HCT116 (cell line): ENCODE results near the gene OR2A7. TPM values are rescaled to one million over a fixed set of nuclear protein-coding genes. Genes with fewer than 3 reads are reported as not detected.
"Not testable (repeated sequence)": the region's sequence is repeated elsewhere in the genome, so short reads cannot be mapped to it uniquely, and the experiment has no call there.

ENCODE experiments used
- ATAC-seq: fragments of 200-7000 bp; cut with Tn5 transposase; 2 replicates; pipeline ENCODE4 v1.9.1; 2020; ENCODE audit warnings: mild to moderate bottlenecking, moderate library complexity
- BruUV-seq: library from RNA; stranded (reverse); fragments of 400-500 nt; replicated peaks from 2 replicates; lab custom pipeline; 2021; lab: Mats Ljungman, UMichigan
- CTCF ChIA-PET: fragments of 300-600 bp; sonication (Branson Sonifier 250); formaldehyde crosslinking; loops from one replicate; lab custom pipeline; 2021; ENCODE audit warnings: antibody characterized with exemption; lab: Charles Lee
- POLR2A ChIA-PET: fragments of 300-600, 350-600 bp; sonication (Branson Sonifier 250); formaldehyde crosslinking; loops from one replicate; lab custom pipeline; 2021; ENCODE audit warnings: antibody characterized with exemption; lab: Charles Lee
- RAD21 ChIA-PET, 2 experiments: fragments of 300-600 bp; sonication (Branson Sonifier 250); formaldehyde crosslinking; loops; one replicate each; lab custom pipeline; 2023; ENCODE audit warnings: low total read pairs in 2 of 2; ENCODE audit not compliant: uncharacterized antibody in 2 of 2, unreplicated experiment in 2 of 2, low non-redundant PET in 1 of 2; lab: Charles Lee
- DNase-seq: peaks from one replicate; pipeline ENCODE4 v3.0.0-alpha.2; 2010; ENCODE audit warnings: low read depth, low spot score
- H2AFZ ChIP-seq: fragments of 200-600 bp; shearing (Covaris generic), sonication (generic); 2 replicates; pipeline ENCODE4 v1.6.1; 2017; ENCODE audit warnings: low read depth, mixed run types, mixed read lengths, antibody characterized with exemption, low read length; ENCODE audit not compliant: poor library complexity, severe bottlenecking
- H3K27ac ChIP-seq: 2 replicates; pipeline ENCODE4 v1.5.1; 2012; ENCODE audit warnings: low read depth, low read length
- H3K27me3 ChIP-seq: fragments of 200-600 bp; sonication (generic); 2 replicates; pipeline ENCODE4 v1.6.1; 2016; ENCODE audit warnings: mixed run types, low read length, mixed read lengths; ENCODE audit not compliant: insufficient read depth
- H3K36me3 ChIP-seq, 2 experiments: fragments of 200-500 bp in 1 of 2; fragments of 200-600 bp in 1 of 2; sonication (Bioruptor generic) in 1 of 2; sonication (generic) in 1 of 2; 2 replicates each; pipeline versions ENCODE4 v1.5.1 to v1.6.1; 2014 to 2016; ENCODE audit warnings: low read length in 2 of 2, inconsistent platforms in 1 of 2, mixed read lengths in 1 of 2, mixed run types in 1 of 2; ENCODE audit not compliant: insufficient read depth in 2 of 2, control insufficient read depth in 1 of 2
- H3K4me1 ChIP-seq, 2 experiments: fragments of 200-600 bp in 1 of 2; sonication (generic) in 1 of 2; 2 replicates each; pipeline versions ENCODE4 v1.5.1 to v1.6.1; 2012 to 2017; ENCODE audit warnings: low read length in 2 of 2, inconsistent platforms in 1 of 2, mild to moderate bottlenecking in 1 of 2, mixed read lengths in 1 of 2, mixed run types in 1 of 2, moderate library complexity in 1 of 2; ENCODE audit not compliant: insufficient read depth in 2 of 2, control insufficient read depth in 1 of 2
- H3K4me2 ChIP-seq: fragments of 200-600 bp; sonication (generic); 2 replicates; pipeline ENCODE4 v1.6.1; 2017; ENCODE audit warnings: mixed run types, low read length, mixed read lengths
- H3K4me3 ChIP-seq, 2 experiments: fragments of 200-600 bp in 1 of 2; sonication (generic) in 1 of 2; replicated peaks in 1 of 2; 2 replicates each; pipeline ENCODE4 v1.5.1; 2011 to 2016; ENCODE audit warnings: low read length in 2 of 2, control low read depth in 1 of 2, low read depth in 1 of 2, mild to moderate bottlenecking in 1 of 2, mixed read lengths in 1 of 2, mixed run types in 1 of 2
- H3K79me2 ChIP-seq: fragments of 200-600 bp; sonication (generic); 2 replicates; pipeline ENCODE4 v1.6.1; 2017; ENCODE audit warnings: mild to moderate bottlenecking, mixed run types, low read length, moderate library complexity, mixed read lengths; ENCODE audit not compliant: insufficient read depth
- H3K9ac ChIP-seq: fragments of 200-600 bp; sonication (generic); 2 replicates; pipeline ENCODE4 v1.6.1; 2016; ENCODE audit warnings: low read length, mixed read lengths
- H3K9me2 ChIP-seq: fragments of 200-600 bp; sonication (generic), shearing (Covaris generic); 2 replicates; pipeline ENCODE4 v1.6.1; 2017; ENCODE audit warnings: mixed run types, mild to moderate bottlenecking, moderate library complexity; ENCODE audit not compliant: insufficient read depth
- H3K9me3 ChIP-seq, 2 experiments: fragments of 200-500 bp in 1 of 2; fragments of 200-600 bp in 1 of 2; sonication (Bioruptor generic) in 1 of 2; sonication (generic) in 1 of 2; 2 replicates each; pipeline ENCODE4 v1.6.1; 2014 to 2017; ENCODE audit warnings: low read length in 2 of 2, mixed read lengths in 2 of 2, inconsistent platforms in 1 of 2, low read depth in 1 of 2, mild to moderate bottlenecking in 1 of 2, mixed run types in 1 of 2, moderate library complexity in 1 of 2; ENCODE audit not compliant: control insufficient read depth in 1 of 2, insufficient read depth in 1 of 2
- H4K20me1 ChIP-seq: fragments of 200-600 bp; sonication (generic), shearing (Covaris generic); 2 replicates; pipeline ENCODE4 v1.6.1; 2017; ENCODE audit warnings: mixed run types, mild to moderate bottlenecking, moderate library complexity; ENCODE audit not compliant: insufficient read depth
- intact Hi-C: fragments of 100-400 bp; cut with micrococcal nuclease; formaldehyde crosslinking; loops from 2 replicates; pipeline ENCODE4 v1.10.0; 2022
- total RNA-seq: library from RNA; stranded (reverse); gene quantifications from one replicate; pipeline ENCODE4 v1.2.1, GENCODE V29; 2021; ENCODE audit not compliant: unreplicated experiment

Gene OR2A7
- total RNA-seq, 1 experiment from 2014 or later: 8.1 TPM

GRCh38 chr7:144292384-144293161, 28.0 kb upstream of the OR2A7 start:
- intact Hi-C loops, POLR2A ChIA-PET, H3K9ac ChIP-seq, H3K27me3 ChIP-seq, CTCF ChIA-PET, BruUV-seq, H2AFZ ChIP-seq, H3K9me3 ChIP-seq, RAD21 ChIA-PET, H3K4me3 ChIP-seq, H3K36me3 ChIP-seq, DNase-seq, H3K4me2 ChIP-seq, H3K9me2 ChIP-seq, H4K20me1 ChIP-seq, ATAC-seq, H3K27ac ChIP-seq, H3K4me1 ChIP-seq, H3K79me2 ChIP-seq: not testable (repeated sequence)

GRCh38 chr7:144291607-144292006, 27.0 kb upstream of the OR2A7 start:
- ATAC-seq, CTCF ChIA-PET: not testable (repeated sequence)

GRCh38 chr7:144287171-144287784, 22.7 kb upstream of the OR2A7 start:
- H3K79me2 ChIP-seq, H3K27ac ChIP-seq, H4K20me1 ChIP-seq, DNase-seq, CTCF ChIA-PET, H3K9me2 ChIP-seq, H3K27me3 ChIP-seq, H3K36me3 ChIP-seq, BruUV-seq, POLR2A ChIA-PET, H3K4me1 ChIP-seq, H2AFZ ChIP-seq, intact Hi-C loops, H3K9me3 ChIP-seq, H3K4me3 ChIP-seq, H3K4me2 ChIP-seq, RAD21 ChIA-PET, H3K9ac ChIP-seq: not testable (repeated sequence)
- ATAC-seq: peak; percentile 21; the same call in 1 of the 2 replicates

More at GRCh38 chr7:144291607-144292006, 27.0 kb upstream of the OR2A7 start:
- H2AFZ ChIP-seq, BruUV-seq, POLR2A ChIA-PET, H3K4me1 ChIP-seq, H3K4me3 ChIP-seq, DNase-seq, intact Hi-C loops, H3K9ac ChIP-seq, H3K79me2 ChIP-seq, RAD21 ChIA-PET, H3K4me2 ChIP-seq, H3K27me3 ChIP-seq, H3K36me3 ChIP-seq, H3K9me2 ChIP-seq, H4K20me1 ChIP-seq, H3K27ac ChIP-seq, H3K9me3 ChIP-seq: not testable (repeated sequence)

GRCh38 chr7:144283716-144284115, 19.1 kb upstream of the OR2A7 start:
- CTCF ChIA-PET, H3K27ac ChIP-seq, H3K4me2 ChIP-seq, H3K27me3 ChIP-seq, H4K20me1 ChIP-seq, H3K4me3 ChIP-seq, H3K9me2 ChIP-seq, H2AFZ ChIP-seq, intact Hi-C loops, POLR2A ChIA-PET, RAD21 ChIA-PET, H3K36me3 ChIP-seq, H3K4me1 ChIP-seq, BruUV-seq, H3K79me2 ChIP-seq, H3K9me3 ChIP-seq, H3K9ac ChIP-seq, DNase-seq: not testable (repeated sequence)
- peak; percentile 51 for ATAC-seq
